ENCODE measurements around the gene PAFAH2. TPM values are rescaled to one million over a fixed set of nuclear protein-coding genes. Genes with fewer than 3 reads are reported as not detected.
A peak's percentile ranks its signal among the peaks of the same experiment; 100 is the strongest.

Gene PAFAH2
- total and polyA plus RNA-seq, 2 of the 13 experiments (the other 11 are each of a cell fraction or from before 2014, with no cell fraction given) = 6.9 to 9.4 TPM

DNA sequence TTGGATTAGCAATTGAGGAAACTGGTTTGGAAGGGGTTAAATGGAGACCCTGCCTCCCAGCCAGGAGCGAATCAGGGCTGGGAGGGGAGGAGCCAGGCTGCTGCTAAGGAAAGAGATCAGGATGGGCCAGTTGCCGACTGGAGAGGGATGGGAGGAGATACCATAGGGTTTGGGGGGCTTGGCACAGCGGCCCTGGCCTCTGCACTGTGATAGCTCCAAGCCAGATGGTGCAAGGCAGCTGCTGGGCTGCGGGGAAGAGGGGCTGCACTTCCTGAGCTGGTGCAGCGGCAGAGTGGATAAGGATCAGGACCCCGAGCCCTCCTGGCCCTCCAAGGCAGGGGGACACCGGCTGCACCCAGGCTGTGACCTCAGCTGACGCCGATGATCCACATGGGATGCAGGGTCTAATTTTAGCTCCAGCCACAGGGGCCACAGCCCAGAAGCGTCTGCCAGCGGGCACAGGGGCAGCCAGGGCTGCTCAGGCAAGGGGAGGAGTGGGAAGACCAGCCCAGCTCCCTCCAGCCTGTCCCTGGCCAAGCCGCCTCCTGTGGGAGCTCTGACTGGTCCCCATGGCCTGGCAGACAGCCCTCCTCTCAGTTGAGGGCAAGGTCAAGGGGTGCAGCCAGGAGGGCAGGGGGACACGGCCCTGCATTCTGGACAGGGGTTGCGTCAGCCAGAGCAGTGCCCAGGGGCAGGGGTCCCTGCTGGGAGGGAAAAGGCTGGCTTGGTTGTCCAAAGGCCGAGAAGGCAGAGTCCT, 24.0 kb upstream of the PAFAH2 start, which contains the start of gene EXTL1 (continued):
- TF ChIP-seq ZNF292 (CRISPR knock-in tag; IDR thresholded peaks at IDR 0.05; ENCODE audit: borderline replicate concordance, low read depth) = 0 out of 2 replicates have a peak, but pooled peaks have one; percentile 46
- no peak for TF ChIP-seq PHF21A (CRISPR knock-in tag; IDR thresholded peaks at IDR 0.05)
- no peak for TF ChIP-seq MAFG (CRISPR knock-in tag; IDR thresholded peaks at IDR 0.05)
- TF ChIP-seq ZBTB43 (CRISPR knock-in tag; conservative IDR thresholded peaks at IDR 0.05) = no peak
- peak; percentile 23; the same call in 1 of the 2 replicates for TF ChIP-seq NR0B2 (CRISPR knock-in tag; IDR thresholded peaks at IDR 0.05)
- peak; percentile 53; the same call in 1 of the 2 replicates for TF ChIP-seq RBFOX2 (IDR thresholded peaks at IDR 0.05; ENCODE audit: low read depth, low read length)
- peak; percentile 32; the same call in 1 of the 2 replicates for TF ChIP-seq KDM2A (CRISPR knock-in tag; IDR thresholded peaks at IDR 0.05; ENCODE audit: borderline replicate concordance, low read depth)
- TF ChIP-seq HNF4A (CRISPR knock-in tag; IDR thresholded peaks at IDR 0.05) = peak; percentile 61
- no peak for TF ChIP-seq SATB2 (CRISPR knock-in tag; IDR thresholded peaks at IDR 0.05)
- TF ChIP-seq, protein P1, sequence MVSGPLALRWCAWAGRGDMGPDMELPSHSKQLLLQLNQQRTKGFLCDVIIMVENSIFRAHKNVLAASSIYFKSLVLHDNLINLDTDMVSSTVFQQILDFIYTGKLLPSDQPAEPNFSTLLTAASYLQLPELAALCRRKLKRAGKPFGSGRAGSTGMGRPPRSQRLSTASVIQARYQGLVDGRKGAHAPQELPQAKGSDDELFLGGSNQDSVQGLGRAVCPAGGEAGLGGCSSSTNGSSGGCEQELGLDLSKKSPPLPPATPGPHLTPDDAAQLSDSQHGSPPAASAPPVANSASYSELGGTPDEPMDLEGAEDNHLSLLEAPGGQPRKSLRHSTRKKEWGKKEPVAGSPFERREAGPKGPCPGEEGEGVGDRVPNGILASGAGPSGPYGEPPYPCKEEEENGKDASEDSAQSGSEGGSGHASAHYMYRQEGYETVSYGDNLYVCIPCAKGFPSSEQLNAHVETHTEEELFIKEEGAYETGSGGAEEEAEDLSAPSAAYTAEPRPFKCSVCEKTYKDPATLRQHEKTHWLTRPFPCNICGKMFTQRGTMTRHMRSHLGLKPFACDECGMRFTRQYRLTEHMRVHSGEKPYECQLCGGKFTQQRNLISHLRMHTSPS (CRISPR knock-in tag; IDR thresholded peaks at IDR 0.05; ENCODE audit: low read depth) = peak; percentile 70; the same call in 1 of the 2 replicates
- TF ChIP-seq ZNF788 (CRISPR knock-in tag; IDR thresholded peaks at IDR 0.05; ENCODE audit: borderline replicate concordance) = peak; percentile 43; the same call in 1 of the 2 replicates
- peak; percentile 30; the same call in 1 of the 2 replicates for TF ChIP-seq MTA1 (CRISPR knock-in tag; IDR thresholded peaks at IDR 0.05; ENCODE audit: borderline replicate concordance)
- peak; percentile 52; the same call in 1 of the 2 replicates for TF ChIP-seq ZSCAN31 (CRISPR knock-in tag; IDR thresholded peaks at IDR 0.05; ENCODE audit: low read depth)
- peak; percentile 9; the same call in 1 of the 2 replicates for TF ChIP-seq THAP11 (CRISPR knock-in tag; IDR thresholded peaks at IDR 0.05)
- TF ChIP-seq NCOA1 (CRISPR knock-in tag; IDR thresholded peaks at IDR 0.05) = peak; percentile 60; the same call in 1 of the 2 replicates
- TF ChIP-seq GPN1 (CRISPR knock-in tag; IDR thresholded peaks at IDR 0.05; ENCODE audit: borderline replicate concordance) = no peak
- no peak for TF ChIP-seq ZNF101 (CRISPR knock-in tag; IDR thresholded peaks at IDR 0.05; ENCODE audit: borderline replicate concordance, low read depth)
- TF ChIP-seq DR1 (CRISPR knock-in tag; IDR thresholded peaks at IDR 0.05) = no peak
- peak; percentile 98 for TF ChIP-seq ZNF652 (CRISPR knock-in tag; IDR thresholded peaks at IDR 0.05; ENCODE audit: borderline replicate concordance, low read depth)
- no peak for TF ChIP-seq SRSF1 (optimal IDR thresholded peaks at IDR 0.05; ENCODE audit: low read depth, low read length)
- TF ChIP-seq, protein P2, sequence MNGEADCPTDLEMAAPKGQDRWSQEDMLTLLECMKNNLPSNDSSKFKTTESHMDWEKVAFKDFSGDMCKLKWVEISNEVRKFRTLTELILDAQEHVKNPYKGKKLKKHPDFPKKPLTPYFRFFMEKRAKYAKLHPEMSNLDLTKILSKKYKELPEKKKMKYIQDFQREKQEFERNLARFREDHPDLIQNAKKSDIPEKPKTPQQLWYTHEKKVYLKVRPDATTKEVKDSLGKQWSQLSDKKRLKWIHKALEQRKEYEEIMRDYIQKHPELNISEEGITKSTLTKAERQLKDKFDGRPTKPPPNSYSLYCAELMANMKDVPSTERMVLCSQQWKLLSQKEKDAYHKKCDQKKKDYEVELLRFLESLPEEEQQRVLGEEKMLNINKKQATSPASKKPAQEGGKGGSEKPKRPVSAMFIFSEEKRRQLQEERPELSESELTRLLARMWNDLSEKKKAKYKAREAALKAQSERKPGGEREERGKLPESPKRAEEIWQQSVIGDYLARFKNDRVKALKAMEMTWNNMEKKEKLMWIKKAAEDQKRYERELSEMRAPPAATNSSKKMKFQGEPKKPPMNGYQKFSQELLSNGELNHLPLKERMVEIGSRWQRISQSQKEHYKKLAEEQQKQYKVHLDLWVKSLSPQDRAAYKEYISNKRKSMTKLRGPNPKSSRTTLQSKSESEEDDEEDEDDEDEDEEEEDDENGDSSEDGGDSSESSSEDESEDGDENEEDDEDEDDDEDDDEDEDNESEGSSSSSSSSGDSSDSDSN (CRISPR knock-in tag; IDR thresholded peaks at IDR 0.05) = peak; percentile 45; the same call in 1 of the 2 replicates
- no peak for TF ChIP-seq MEF2D (CRISPR knock-in tag; IDR thresholded peaks at IDR 0.05)
